ENCODE data around the gene MS4A4A. TPM values are rescaled to one million over a fixed set of nuclear protein-coding genes. Genes with fewer than 3 reads are reported as not detected.

MS4A4A gene
- total and polyA plus RNA-seq, 7 experiments from 2014 or later = 0.62 to 6.9 (median 0.87) TPM; not detected in 3

GRCh38 chr11:60315871-60316270 lies 35.4 kb downstream of the MS4A4A start:
- H3K27ac ChIP-seq (ENCODE audit: low read depth, low read length) = no peak overlapping the region
- Mint-ChIP-seq H3K9me3 (peaks cover 5 to 31% (median 18%) of the 10 kb centered on the region in 11 donors), H3K27ac (no peak overlapping the region), H3K4me3 (no peak overlapping the region), H3K27me3 (peaks cover 0 to 39% (median 15%) of the 10 kb centered on the region in 5 donors), H3K36me3 (peaks cover 0 to 6% (median 0%) of the 10 kb centered on the region in 5 donors), H3K4me1 (no peaks in the 10 kb centered on the region)
- H3K4me3 ChIP-seq (ENCODE audit: low read length) = no peak overlapping the region
- H3K4me1 ChIP-seq (ENCODE audit: control insufficient read depth in 2 of 2, insufficient read depth in 2 of 2, low read length in 2 of 2) = no peaks in the 10 kb centered on the region
- peaks cover 0 to 16% (median 0%) of the 10 kb centered on the region in 3 experiments for H3K9me3 ChIP-seq (ENCODE audit: control insufficient read depth in 2 of 3, low read length in 3 of 3)
- ChIA-PET CTCF (no interaction called here), POLR2A (interaction anchor here (0.6 kb wide), 1 partner anchor 38 kb away, joined by 3 read pairs; no protein-coding TSS in a partner anchor)
- intact Hi-C loops (cut with micrococcal nuclease) = no loop called here
- H3K36me3 ChIP-seq (ENCODE audit: control insufficient read depth in 2 of 3, insufficient read depth in 3 of 3, low read length in 3 of 3) = no peaks in the 10 kb centered on the region
- no peaks in the 10 kb centered on the region for H3K27me3 ChIP-seq (ENCODE audit: control insufficient read depth in 2 of 2, insufficient read depth in 2 of 2, low read length in 2 of 2)
- DNase-seq (no peak), ATAC-seq (no peak)

DNA sequence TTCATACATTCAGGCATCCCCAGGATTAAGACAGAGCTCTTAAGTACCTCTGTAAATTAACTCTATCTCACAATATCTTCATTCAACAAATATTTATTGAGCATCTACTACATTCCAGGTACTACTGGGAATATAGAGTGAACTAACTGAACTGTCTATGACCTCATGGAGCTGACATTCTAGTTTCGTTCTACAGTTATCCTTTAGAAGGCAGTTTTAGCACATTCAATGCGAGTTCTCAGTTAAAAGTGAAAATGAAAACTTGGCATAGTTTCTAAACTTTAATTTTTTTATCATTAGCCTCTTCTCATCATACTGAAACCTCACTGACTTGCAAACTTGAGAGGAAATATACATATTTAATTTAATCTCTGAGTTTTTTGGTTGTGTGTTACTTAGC lies 35.9 kb downstream of the MS4A4A start:
- Histone ChIP-seq H3K9me3 (ENCODE audit: control insufficient read depth in 2 of 3, low read length in 3 of 3) (peaks cover 0 to 18% (median 0%) of the 10 kb centered on the region in 3 experiments), H3K27ac (ENCODE audit: low read depth, low read length) (no peak overlapping the region), H3K4me1 (ENCODE audit: control insufficient read depth in 2 of 2, insufficient read depth in 2 of 2, low read length in 2 of 2) (no peaks in the 10 kb centered on the region), H3K27me3 (ENCODE audit: control insufficient read depth in 2 of 2, insufficient read depth in 2 of 2, low read length in 2 of 2) (no peaks in the 10 kb centered on the region), H3K4me3 (ENCODE audit: low read length) (no peak overlapping the region), H3K36me3 (ENCODE audit: control insufficient read depth in 2 of 3, insufficient read depth in 3 of 3, low read length in 3 of 3) (no peaks in the 10 kb centered on the region)
- H3K27me3 Mint-ChIP-seq = peaks cover 0 to 34% (median 20%) of the 10 kb centered on the region in 5 donors
- CTCF ChIA-PET = no interaction called here
- H3K4me1 Mint-ChIP-seq = no peaks in the 10 kb centered on the region
- H3K36me3 Mint-ChIP-seq = peaks cover 0 to 6% (median 0%) of the 10 kb centered on the region in 5 donors
- no peak overlapping the region for H3K27ac Mint-ChIP-seq
- POLR2A ChIA-PET = interaction anchor here (0.6 kb wide), 1 partner anchor 38 kb away, joined by 3 read pairs; no protein-coding TSS in a partner anchor
- ATAC-seq (no peak), DNase-seq (no peak)
- intact Hi-C loops (cut with micrococcal nuclease) = no loop called here
- no peak overlapping the region for H3K4me3 Mint-ChIP-seq
- H3K9me3 Mint-ChIP-seq = peaks cover 5 to 36% (median 19%) of the 10 kb centered on the region in 11 donors

DNA sequence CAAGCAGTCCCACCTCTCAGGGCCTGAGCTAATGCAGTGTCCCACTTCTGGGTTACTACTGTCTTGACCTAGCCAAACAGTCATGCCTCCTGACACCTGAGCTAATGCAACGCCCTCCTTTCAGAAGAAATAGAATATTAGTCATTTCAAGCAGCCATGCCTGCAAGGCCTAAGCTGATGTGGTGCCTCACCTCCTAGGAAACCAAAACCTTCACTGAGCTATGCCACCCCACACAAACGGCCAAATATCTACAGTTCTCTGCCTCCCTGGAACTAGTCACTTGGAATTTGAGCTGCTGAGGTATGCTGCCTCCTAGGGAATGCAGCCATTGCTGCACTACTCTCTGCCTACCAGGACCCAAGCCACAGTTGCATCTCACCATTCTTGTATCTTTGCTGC lies 38.3 kb downstream of the MS4A4A start:
- Histone ChIP-seq H3K36me3 (ENCODE audit: control insufficient read depth in 2 of 3, insufficient read depth in 3 of 3, low read length in 3 of 3) (no peaks in the 10 kb centered on the region), H3K27ac (ENCODE audit: low read depth, low read length) (no peak overlapping the region), H3K9me3 (ENCODE audit: control insufficient read depth in 2 of 3, low read length in 3 of 3) (peaks cover 0 to 18% (median 0%) of the 10 kb centered on the region in 3 experiments), H3K4me3 (ENCODE audit: low read length) (no peak overlapping the region), H3K27me3 (ENCODE audit: control insufficient read depth in 2 of 2, insufficient read depth in 2 of 2, low read length in 2 of 2) (no peaks in the 10 kb centered on the region), H3K4me1 (ENCODE audit: control insufficient read depth in 2 of 2, insufficient read depth in 2 of 2, low read length in 2 of 2) (no peaks in the 10 kb centered on the region)
- Mint-ChIP-seq H3K27me3 (peaks cover 0 to 44% (median 32%) of the 10 kb centered on the region in 5 donors), H3K4me1 (no peaks in the 10 kb centered on the region), H3K4me3 (no peak overlapping the region), H3K9me3 (peaks cover 7 to 57% (median 27%) of the 10 kb centered on the region in 11 donors), H3K36me3 (peaks cover 0 to 8% (median 0%) of the 10 kb centered on the region in 5 donors), H3K27ac (no peak overlapping the region)
- intact Hi-C loops (cut with micrococcal nuclease) = no loop called here
- DNase-seq = no peak
- ChIA-PET POLR2A (no interaction called here), CTCF (no interaction called here)
- no peak for ATAC-seq

GRCh38 chr11:60321051-60321450 lies 40.6 kb downstream of the MS4A4A start:
- intact Hi-C loops (cut with micrococcal nuclease) = no loop called here
- CTCF ChIA-PET = interaction anchor here (0.6 kb wide), 1 partner anchor 12 kb away, joined by 3 read pairs; no protein-coding TSS in a partner anchor
- no peaks in the 10 kb centered on the region for H3K4me1 Mint-ChIP-seq
- H3K9me3 Mint-ChIP-seq = peaks cover 7 to 64% (median 29%) of the 10 kb centered on the region in 11 donors
- H3K27me3 ChIP-seq (ENCODE audit: control insufficient read depth in 2 of 2, insufficient read depth in 2 of 2, low read length in 2 of 2) = no peaks in the 10 kb centered on the region
- no peak overlapping the region for H3K4me3 Mint-ChIP-seq
- peaks cover 0 to 18% (median 0%) of the 10 kb centered on the region in 3 experiments for H3K9me3 ChIP-seq (ENCODE audit: control insufficient read depth in 2 of 3, low read length in 3 of 3)
- no peak overlapping the region for H3K27ac ChIP-seq (ENCODE audit: low read depth, low read length)
- peaks cover 0 to 8% (median 0%) of the 10 kb centered on the region in 5 donors for H3K36me3 Mint-ChIP-seq
- no peak overlapping the region for H3K4me3 ChIP-seq (ENCODE audit: low read length)
- POLR2A ChIA-PET = no interaction called here
- no peaks in the 10 kb centered on the region for H3K4me1 ChIP-seq (ENCODE audit: control insufficient read depth in 2 of 2, insufficient read depth in 2 of 2, low read length in 2 of 2)
- no peaks in the 10 kb centered on the region for H3K36me3 ChIP-seq (ENCODE audit: control insufficient read depth in 2 of 3, insufficient read depth in 3 of 3, low read length in 3 of 3)
- H3K27ac Mint-ChIP-seq = no peak overlapping the region
- ATAC-seq (no peak), DNase-seq (no peak)
- H3K27me3 Mint-ChIP-seq = peaks cover 0 to 48% (median 32%) of the 10 kb centered on the region in 5 donors

GRCh38 chr11:60326955-60327354 lies 46.5 kb downstream of the MS4A4A start, which contains the start of gene MS4A6E:
Gene MS4A6E, plus strand, starts transcription at chr11:60327255. Its CDS starts 7,641 bp downstream, at chr11:60334896.
- intact Hi-C loops (cut with micrococcal nuclease) = no loop called here
- Mint-ChIP-seq H3K27ac (no peak within 1 kb of the TSS), H3K27me3 (peaks cover 0 to 19% (median 15%) of the 10 kb centered on the region in 5 donors), H3K9me3 (peaks cover 0 to 30% (median 18%) of the 10 kb centered on the region in 11 donors), H3K36me3 (no peaks in the 10 kb centered on the region), H3K4me1 (no peaks in the 10 kb centered on the region), H3K4me3 (no peak within 1 kb of the TSS)
- ATAC-seq = no peak
- ChIA-PET POLR2A (no interaction called here), CTCF (no interaction called here)
- no peak within 1 kb of the TSS for H3K27ac ChIP-seq (ENCODE audit: low read depth, low read length)
- no peak for DNase-seq
- no peaks in the 10 kb centered on the region for H3K4me1 ChIP-seq (ENCODE audit: control insufficient read depth in 2 of 2, insufficient read depth in 2 of 2, low read length in 2 of 2)
- H3K36me3 ChIP-seq (ENCODE audit: control insufficient read depth in 2 of 3, insufficient read depth in 3 of 3, low read length in 3 of 3) = no peaks in the 10 kb centered on the region
- no peaks in the 10 kb centered on the region for H3K9me3 ChIP-seq (ENCODE audit: control insufficient read depth in 2 of 3, low read length in 3 of 3)
- no peaks in the 10 kb centered on the region for H3K27me3 ChIP-seq (ENCODE audit: control insufficient read depth in 2 of 2, insufficient read depth in 2 of 2, low read length in 2 of 2)
- H3K4me3 ChIP-seq (ENCODE audit: low read length) = no peak within 1 kb of the TSS

GRCh38 chr11:60328460-60328859 lies 48.0 kb downstream of the MS4A4A start:
- Mint-ChIP-seq H3K27ac (no peak overlapping the region), H3K36me3 (no peaks in the 10 kb centered on the region), H3K27me3 (peaks cover 0 to 24% (median 9%) of the 10 kb centered on the region in 5 donors), H3K9me3 (peaks cover 0 to 16% (median 7%) of the 10 kb centered on the region in 11 donors), H3K4me1 (no peaks in the 10 kb centered on the region), H3K4me3 (no peak overlapping the region)
- Histone ChIP-seq H3K4me3 (ENCODE audit: low read length) (no peak overlapping the region), H3K4me1 (ENCODE audit: control insufficient read depth in 2 of 2, insufficient read depth in 2 of 2, low read length in 2 of 2) (no peaks in the 10 kb centered on the region), H3K27ac (ENCODE audit: low read depth, low read length) (no peak overlapping the region), H3K9me3 (ENCODE audit: control insufficient read depth in 2 of 3, low read length in 3 of 3) (no peaks in the 10 kb centered on the region), H3K36me3 (ENCODE audit: control insufficient read depth in 2 of 3, insufficient read depth in 3 of 3, low read length in 3 of 3) (no peaks in the 10 kb centered on the region), H3K27me3 (ENCODE audit: control insufficient read depth in 2 of 2, insufficient read depth in 2 of 2, low read length in 2 of 2) (no peaks in the 10 kb centered on the region)
- ChIA-PET CTCF (no interaction called here), POLR2A (no interaction called here)
- intact Hi-C loops (cut with micrococcal nuclease) = no loop called here
- no peak for DNase-seq
- no peak for ATAC-seq

- Histone ChIP-seq H3K27me3 (ENCODE audit: control insufficient read depth in 2 of 2, insufficient read depth in 2 of 2, low read length in 2 of 2) (no peaks in the 10 kb centered on the region), H3K27ac (ENCODE audit: low read depth, low read length) (no peak overlapping the region), H3K4me1 (ENCODE audit: control insufficient read depth in 2 of 2, insufficient read depth in 2 of 2, low read length in 2 of 2) (no peaks in the 10 kb centered on the region), H3K4me3 (ENCODE audit: low read length) (no peak overlapping the region), H3K36me3 (ENCODE audit: control insufficient read depth in 2 of 3, insufficient read depth in 3 of 3, low read length in 3 of 3) (no peaks in the 10 kb centered on the region), H3K9me3 (ENCODE audit: control insufficient read depth in 2 of 3, low read length in 3 of 3) (no peaks in the 10 kb centered on the region)
- peaks cover 0 to 7% (median 2%) of the 10 kb centered on the region in 11 donors for H3K9me3 Mint-ChIP-seq
- ChIA-PET CTCF (interaction anchor here (1.5 kb wide), 1 partner anchor 10 kb away, joined by 3 read pairs; no protein-coding TSS in a partner anchor), POLR2A (no interaction called here)
- ATAC-seq (no peak), DNase-seq (no peak)
- H3K36me3 Mint-ChIP-seq = no peaks in the 10 kb centered on the region
- intact Hi-C loops (cut with micrococcal nuclease) = no loop called here
- H3K27ac Mint-ChIP-seq = no peak overlapping the region
- no peaks in the 10 kb centered on the region for H3K4me1 Mint-ChIP-seq
- H3K4me3 Mint-ChIP-seq = no peak overlapping the region
- peaks cover 0 to 23% (median 8%) of the 10 kb centered on the region in 5 donors for H3K27me3 Mint-ChIP-seq
These were observed 52.4 kb downstream of the MS4A4A start for GRCh38 chr11:60332846-60333245.

Data from naive thymus-derived CD4-positive, alpha-beta T cell (primary cell).